ENCODE data around the gene TMEM130. TPM values are rescaled to one million over a fixed set of nuclear protein-coding genes. Genes with fewer than 3 reads are reported as not detected.

The TMEM130 gene
- total and polyA plus RNA-seq, 2 experiments from 2014 or later: 0.33 to 0.90 TPM

GRCh38 chr7:98807068-98808048, 62.5 kb downstream of the TMEM130 start:
- Histone ChIP-seq H2AFZ (no peak overlapping the region), H3K9me2 (replicated peaks; ENCODE audit: insufficient read depth) (no peaks in the 10 kb centered on the region), H3K27me3 (no peaks in the 10 kb centered on the region), H3K4me2 (no peak overlapping the region), H3K4me1 (ENCODE audit: insufficient read depth) (peaks cover 3% of the 10 kb centered on the region), H3K27ac (no peak overlapping the region), H3K36me3 (replicated peaks; ENCODE audit: insufficient read depth, low read depth) (no peaks in the 10 kb centered on the region), H3K4me3 (no peak overlapping the region), H4K20me1 (ENCODE audit: insufficient read depth, poor library complexity, severe bottlenecking) (no peaks in the 10 kb centered on the region), H3K79me2 (no peaks in the 10 kb centered on the region), H3K9me3 (ENCODE audit: low read depth) (no peaks in the 10 kb centered on the region)
- DNase-seq (ENCODE audit: low spot score): no peak
- WGBS (ENCODE audit: low lambda C conversion rate, missing lambda C conversion rate): 81% methylated on average over 11 of the region's 11 CpGs
- no peak for TF ChIP-seq EZH2 (IDR thresholded peaks at IDR 0.05; ENCODE audit: borderline replicate concordance)
- TF ChIP-seq EZH2phosphoT487 (IDR thresholded peaks at IDR 0.05; ENCODE audit: low read depth, severe bottlenecking, unreplicated experiment): no peak
- no peak for TF ChIP-seq CTCF (IDR thresholded peaks at IDR 0.05; ENCODE audit: poor library complexity)

GRCh38 chr7:98805956-98806838, 63.6 kb downstream of the TMEM130 start:
- no peaks in the 10 kb centered on the region for H3K27me3 ChIP-seq
- H3K79me2 ChIP-seq: no peaks in the 10 kb centered on the region
- no peaks in the 10 kb centered on the region for H4K20me1 ChIP-seq (ENCODE audit: insufficient read depth, poor library complexity, severe bottlenecking)
- H3K4me1 ChIP-seq (ENCODE audit: insufficient read depth): peaks cover 4% of the 10 kb centered on the region
- no peak overlapping the region for H2AFZ ChIP-seq
- no peak for DNase-seq (ENCODE audit: low spot score)
- H3K36me3 ChIP-seq (replicated peaks; ENCODE audit: insufficient read depth, low read depth): no peaks in the 10 kb centered on the region
- WGBS (ENCODE audit: low lambda C conversion rate, missing lambda C conversion rate): 89% methylated on average over 3 of the region's 3 CpGs
- no peak overlapping the region for H3K4me3 ChIP-seq
- no peak overlapping the region for H3K27ac ChIP-seq
- H3K9me3 ChIP-seq (ENCODE audit: low read depth): no peaks in the 10 kb centered on the region
- H3K9me2 ChIP-seq (replicated peaks; ENCODE audit: insufficient read depth): no peaks in the 10 kb centered on the region
- TF ChIP-seq EZH2 (IDR thresholded peaks at IDR 0.05; ENCODE audit: borderline replicate concordance) (no peak), EZH2phosphoT487 (IDR thresholded peaks at IDR 0.05; ENCODE audit: low read depth, severe bottlenecking, unreplicated experiment) (no peak), CTCF (IDR thresholded peaks at IDR 0.05; ENCODE audit: poor library complexity) (no peak)
- no peak overlapping the region for H3K4me2 ChIP-seq

- 69% methylated on average over 2 of the region's 2 CpGs for WGBS (ENCODE audit: low lambda C conversion rate, missing lambda C conversion rate)
Measured at GRCh38 chr7:98802781-98803110, 67.1 kb downstream of the TMEM130 start.

More at GRCh38 chr7:98802781-98803110, 67.1 kb downstream of the TMEM130 start:
- H3K27me3 ChIP-seq: no peaks in the 10 kb centered on the region
- no peak for DNase-seq (ENCODE audit: low spot score)
- no peaks in the 10 kb centered on the region for H3K36me3 ChIP-seq (replicated peaks; ENCODE audit: insufficient read depth, low read depth)
- no peak overlapping the region for H2AFZ ChIP-seq
- H3K4me3 ChIP-seq: no peak overlapping the region
- H3K27ac ChIP-seq: peak overlapping the region; percentile 74
- H3K4me2 ChIP-seq: no peak overlapping the region
- no peaks in the 10 kb centered on the region for H4K20me1 ChIP-seq (ENCODE audit: insufficient read depth, poor library complexity, severe bottlenecking)
- no peaks in the 10 kb centered on the region for H3K79me2 ChIP-seq
- H3K9me3 ChIP-seq (ENCODE audit: low read depth): peaks cover 7% of the 10 kb centered on the region
- H3K4me1 ChIP-seq (ENCODE audit: insufficient read depth): peaks cover 4% of the 10 kb centered on the region
- TF ChIP-seq EZH2phosphoT487 (IDR thresholded peaks at IDR 0.05; ENCODE audit: low read depth, severe bottlenecking, unreplicated experiment) (no peak), CTCF (IDR thresholded peaks at IDR 0.05; ENCODE audit: poor library complexity) (no peak), EZH2 (IDR thresholded peaks at IDR 0.05; ENCODE audit: borderline replicate concordance) (no peak)
- no peaks in the 10 kb centered on the region for H3K9me2 ChIP-seq (replicated peaks; ENCODE audit: insufficient read depth)
